Keratinocyte (primary cell): ENCODE results near the gene LHPP. TPM values are rescaled to one million over a fixed set of nuclear protein-coding genes. Genes with fewer than 3 reads are reported as not detected.

Experiments
- DNase-seq: peaks from one replicate; pipeline ENCODE4 v3.0.0-alpha.2; 2011; ENCODE audit warnings: low read depth, missing footprints, low spot score
- FAIRE-seq: peaks from 2 replicates; lab custom pipeline; 2011; peaks lifted over from hg19 to GRCh38; lab: Jason Lieb, UNC
- H2AFZ ChIP-seq: 2 replicates; pipeline ENCODE4 v1.6.0; 2012; ENCODE audit warnings: low read length, control low read depth, inconsistent platforms; ENCODE audit not compliant: control insufficient read depth
- H3K27ac ChIP-seq: 2 replicates; pipeline ENCODE4 v1.5.1; 2011; ENCODE audit warnings: low read length; ENCODE audit not compliant: control insufficient read depth, insufficient read depth
- H3K27me3 ChIP-seq: 3 replicates; pipeline ENCODE4 v1.6.0; 2011; ENCODE audit warnings: low read length; ENCODE audit not compliant: control insufficient read depth, insufficient read depth; ENCODE audit errors: extremely low read depth
- H3K36me3 ChIP-seq, 2 experiments: 2 replicates in 1 of 2; 3 replicates in 1 of 2; pipeline ENCODE4 v1.5.1; 2011; ENCODE audit warnings: low read length in 2 of 2, mild to moderate bottlenecking in 1 of 2; ENCODE audit not compliant: control insufficient read depth in 2 of 2, insufficient read depth in 2 of 2; ENCODE audit errors: extremely low read depth in 1 of 2
- H3K4me1 ChIP-seq: 3 replicates; pipeline ENCODE4 v1.5.1; 2011; ENCODE audit warnings: low read length; ENCODE audit not compliant: control insufficient read depth, insufficient read depth; ENCODE audit errors: extremely low read depth
- H3K4me2 ChIP-seq: 3 replicates; pipeline ENCODE4 v1.6.0; 2011; ENCODE audit warnings: low read depth, low read length; ENCODE audit not compliant: control insufficient read depth, insufficient read depth; ENCODE audit errors: extremely low read depth
- H3K4me3 ChIP-seq, 3 experiments: fragments of 200-600 bp in 1 of 3; sonication (generic) in 1 of 3; 2 replicates in 2 of 3; 3 replicates in 1 of 3; pipeline ENCODE4 v1.5.1; 2011 to 2016; ENCODE audit warnings: low read length in 3 of 3, mild to moderate bottlenecking in 3 of 3, control low read depth in 2 of 3, inconsistent platforms in 1 of 3, low read depth in 1 of 3, mixed read lengths in 1 of 3, mixed run types in 1 of 3, moderate library complexity in 1 of 3; ENCODE audit not compliant: control insufficient read depth in 2 of 3, insufficient read depth in 2 of 3; ENCODE audit errors: extremely low read depth in 1 of 3
- H3K79me2 ChIP-seq: 2 replicates; pipeline ENCODE4 v1.6.0; 2012; ENCODE audit warnings: low read length; ENCODE audit not compliant: control insufficient read depth, insufficient read depth
- H3K9ac ChIP-seq: 3 replicates; pipeline ENCODE4 v1.6.0; 2011; ENCODE audit warnings: low read length; ENCODE audit not compliant: control insufficient read depth, insufficient read depth; ENCODE audit errors: extremely low read depth
- H3K9me1 ChIP-seq: 3 replicates; pipeline ENCODE4 v1.6.0; 2011; ENCODE audit warnings: low read length; ENCODE audit not compliant: control insufficient read depth, insufficient read depth; ENCODE audit errors: extremely low read depth
- H3K9me3 ChIP-seq: 2 replicates; pipeline ENCODE4 v1.5.1; 2012; ENCODE audit warnings: low read depth, low read length; ENCODE audit not compliant: control insufficient read depth
- H4K20me1 ChIP-seq: 3 replicates; pipeline ENCODE4 v1.6.0; 2011; ENCODE audit warnings: low read length; ENCODE audit not compliant: control insufficient read depth, insufficient read depth; ENCODE audit errors: extremely low read depth
- CTCF ChIP-seq, 3 experiments: IDR thresholded peaks in 1 of 3; conservative IDR thresholded peaks in 1 of 3; optimal IDR thresholded peaks in 1 of 3; 2 replicates in 2 of 3; 3 replicates in 1 of 3; pipeline versions ENCODE3 to v1.5.1; 2011; ENCODE audit warnings: low read length in 3 of 3, mild to moderate bottlenecking in 3 of 3, moderate library complexity in 2 of 3, control low read depth in 1 of 3, inconsistent platforms in 1 of 3; ENCODE audit not compliant: insufficient read depth in 2 of 3; ENCODE audit errors: extremely low read depth in 1 of 3
- EZH2 ChIP-seq: IDR thresholded peaks from one replicate; pipeline ENCODE4 v1.6.1; 2012; ENCODE audit warnings: inconsistent platforms, mild to moderate bottlenecking, low read length, moderate library complexity
- dilution Hi-C: fragments of 300-500 bp; cut with MboI; formaldehyde crosslinking; loops from one replicate; pipeline ENCODE4 v1.7.0; 2020; ENCODE audit warnings: low sequenced_read_pairs; ENCODE audit not compliant: extremely low pct_ligation_motif_present
- polyA plus RNA-seq, 5 experiments: library from polyadenylated mRNA; depleted of rRNA in 3 of 5; stranded (reverse) in 3 of 5; stranded (forward) in 1 of 5; unstranded in 1 of 5; fragments of >200 nt; gene quantifications; 1 replicate in 1 of 5; 2 replicates in 3 of 5; 3 replicates in 1 of 5; pipeline versions ENCODE4 v1.2.1 to v1.2.3, GENCODE V29; 2011 to 2012; ENCODE audit warnings: missing spikeins in 2 of 5, low read depth in 1 of 5, low replicate concordance in 1 of 5

LHPP gene
- polyA plus RNA-seq, 1 donor (not counting 4 experiments of a cell fraction or from before 2014, with no cell fraction given) = 13.1 TPM

DNA sequence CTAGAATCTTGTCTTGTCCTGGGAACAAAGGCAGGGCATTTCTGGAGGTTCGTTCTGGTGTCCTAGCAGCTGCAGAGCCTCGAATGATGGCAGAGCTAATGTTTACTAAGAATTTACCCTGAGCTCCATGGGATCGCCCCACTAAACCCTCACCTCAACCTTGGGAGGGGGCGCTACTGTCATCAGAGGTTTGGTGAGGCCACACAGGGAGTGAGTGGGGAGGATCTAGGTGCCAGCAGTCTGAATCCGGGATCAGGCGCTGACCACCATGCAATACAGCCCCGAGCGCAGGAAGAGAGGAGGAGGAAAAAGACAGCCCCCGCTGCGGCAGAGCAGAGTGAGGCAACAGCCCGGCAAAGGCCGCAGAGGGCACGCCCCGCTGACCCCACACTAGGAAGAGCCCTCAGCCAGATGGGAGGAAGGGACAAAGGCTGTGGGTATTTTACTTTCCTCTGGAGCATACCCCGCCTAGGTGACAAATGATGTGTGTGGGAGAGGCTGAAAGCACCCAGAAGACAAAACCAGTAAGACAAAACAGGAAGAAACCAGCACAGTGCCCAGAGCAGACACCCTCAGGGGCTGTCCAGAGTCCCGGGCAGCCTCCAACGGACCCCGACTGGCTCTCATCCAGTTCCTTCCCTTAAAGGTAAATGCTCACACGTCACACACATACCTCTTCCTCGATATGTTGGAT is 179.1 kb downstream of the LHPP start:
- TF ChIP-seq CTCF (optimal IDR thresholded peaks at IDR 0.05 in 1 of 3, IDR thresholded peaks at IDR 0.05 in 1 of 3, conservative IDR thresholded peaks at IDR 0.05 in 1 of 3; ENCODE audit: extremely low read depth in 1 of 3, insufficient read depth in 2 of 3, low read length in 3 of 3) = no peak
- no peak for TF ChIP-seq EZH2
- Histone ChIP-seq H3K27me3 (no peaks in the 10 kb centered on the region), H3K4me1 (peaks cover 12% of the 10 kb centered on the region), H3K79me2 (peaks cover 15% of the 10 kb centered on the region), H3K36me3 (peaks cover 0 to 2% of the 10 kb centered on the region in 2 experiments), H4K20me1 (no peaks in the 10 kb centered on the region), H3K4me3 (no peak overlapping the region), H3K9me1 (peaks cover 2% of the 10 kb centered on the region), H3K27ac (no peak overlapping the region), H2AFZ (no peak overlapping the region), H3K4me2 (peak overlapping the region; percentile 17), H3K9ac (no peak overlapping the region), H3K9me3 (no peaks in the 10 kb centered on the region)
- no peak for FAIRE-seq
- no peak for DNase-seq
- dilution Hi-C loops = no loop called here

- no peak for DNase-seq
- H3K4me2 ChIP-seq = peak overlapping the region; percentile 17
- no peak overlapping the region for H3K9ac ChIP-seq
- H3K79me2 ChIP-seq = peaks cover 20% of the 10 kb centered on the region
- no peaks in the 10 kb centered on the region for H3K9me3 ChIP-seq
- H2AFZ ChIP-seq = no peak overlapping the region
- no peaks in the 10 kb centered on the region for H3K27me3 ChIP-seq
- dilution Hi-C loops = no loop called here
- H3K4me1 ChIP-seq = peaks cover 12% of the 10 kb centered on the region
- peaks cover 2 to 4% of the 10 kb centered on the region in 2 experiments for H3K36me3 ChIP-seq
- TF ChIP-seq EZH2 (no peak), CTCF (optimal IDR thresholded peaks at IDR 0.05 in 1 of 3, IDR thresholded peaks at IDR 0.05 in 1 of 3, conservative IDR thresholded peaks at IDR 0.05 in 1 of 3; ENCODE audit: extremely low read depth in 1 of 3, insufficient read depth in 2 of 3, low read length in 3 of 3) (no peak)
- H3K9me1 ChIP-seq = peaks cover 2% of the 10 kb centered on the region
- H3K27ac ChIP-seq = no peak overlapping the region
- FAIRE-seq = peak; percentile 53
- H3K4me3 ChIP-seq = no peak overlapping the region
- H4K20me1 ChIP-seq = no peaks in the 10 kb centered on the region
These were observed 179.9 kb downstream of the LHPP start for GRCh38 chr10:124641282-124642087.
